IPS DF 19.7 (cell line): ENCODE results near the gene SLC29A3.
"Not testable (repeated sequence)": the region's sequence is repeated elsewhere in the genome, so short reads cannot be mapped to it uniquely, and the experiment has no call there.

Experiments used
- DNase-seq: peaks from one replicate; pipeline ENCODE4 v3.0.0-alpha.2; 2013; ENCODE audit warnings: low read depth, low spot score

SLC29A3 gene

DNA sequence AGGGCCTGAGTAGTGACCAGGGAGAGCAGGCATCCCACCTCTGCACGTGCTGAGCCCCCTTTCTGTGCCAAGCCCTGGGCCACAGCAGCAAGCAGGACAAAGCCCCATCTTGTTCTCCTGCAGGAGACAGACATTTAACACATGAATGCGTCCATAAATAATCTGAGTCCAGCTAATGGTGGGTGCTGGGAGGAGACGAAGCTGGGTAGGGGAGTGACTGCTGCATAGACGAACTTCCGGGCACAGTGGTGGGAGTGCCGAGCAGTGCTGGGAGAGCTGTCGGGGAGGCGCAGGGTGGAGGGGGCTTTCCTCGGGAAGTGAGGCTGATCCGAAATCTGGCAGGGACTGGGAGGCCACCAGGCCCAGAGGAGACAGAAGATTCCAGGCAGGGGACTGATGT lies 35.2 kb upstream of the SLC29A3 start:
- DNase-seq, result no peak

DNA sequence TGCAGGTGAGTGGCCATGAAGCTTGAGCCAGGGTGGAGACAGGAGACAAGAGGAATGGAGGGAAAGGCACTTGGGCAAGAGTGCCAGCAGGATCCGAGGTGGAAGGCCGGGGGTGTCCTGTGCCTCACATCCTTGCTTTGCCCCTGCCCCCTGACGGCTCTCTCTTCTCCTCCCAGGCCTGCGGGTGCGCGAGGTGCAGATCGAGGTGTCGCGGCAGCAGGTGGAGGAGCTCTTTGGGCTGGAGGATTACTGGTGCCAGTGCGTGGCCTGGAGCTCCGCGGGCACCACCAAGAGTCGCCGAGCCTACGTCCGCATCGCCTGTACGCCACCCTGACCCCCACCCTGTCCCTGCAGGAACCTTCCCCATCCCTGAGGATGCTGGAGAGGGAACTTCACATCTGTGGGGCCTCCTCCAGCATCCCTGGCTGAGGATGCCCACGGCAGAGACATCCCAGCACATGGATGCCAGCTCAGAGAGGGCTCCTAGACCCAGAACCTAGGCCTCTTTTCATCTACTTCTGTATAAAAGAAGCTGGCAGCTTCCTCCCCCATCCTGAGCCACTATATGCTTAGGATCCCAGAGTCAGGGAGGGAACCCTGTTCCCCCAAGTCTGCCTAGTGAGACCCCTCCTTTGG lies 34.4 kb upstream of the SLC29A3 start:
- DNase-seq, result no peak

DNA sequence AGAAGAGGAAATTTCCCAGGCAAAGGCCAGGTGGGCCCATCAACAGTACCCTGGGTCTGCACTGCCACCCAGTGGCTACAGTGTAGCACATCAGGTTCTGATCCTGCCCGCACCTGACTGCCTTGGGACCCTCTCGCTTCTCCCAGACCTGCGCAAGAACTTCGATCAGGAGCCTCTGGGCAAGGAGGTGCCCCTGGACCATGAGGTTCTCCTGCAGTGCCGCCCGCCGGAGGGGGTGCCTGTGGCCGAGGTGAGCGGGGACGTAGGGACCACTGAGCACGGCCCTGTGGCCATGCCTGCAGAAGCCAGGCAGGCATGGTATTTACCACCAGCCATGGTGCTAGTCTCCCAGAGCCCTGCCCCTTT lies 33.9 kb upstream of the SLC29A3 start:
- DNase-seq, result no peak

DNA sequence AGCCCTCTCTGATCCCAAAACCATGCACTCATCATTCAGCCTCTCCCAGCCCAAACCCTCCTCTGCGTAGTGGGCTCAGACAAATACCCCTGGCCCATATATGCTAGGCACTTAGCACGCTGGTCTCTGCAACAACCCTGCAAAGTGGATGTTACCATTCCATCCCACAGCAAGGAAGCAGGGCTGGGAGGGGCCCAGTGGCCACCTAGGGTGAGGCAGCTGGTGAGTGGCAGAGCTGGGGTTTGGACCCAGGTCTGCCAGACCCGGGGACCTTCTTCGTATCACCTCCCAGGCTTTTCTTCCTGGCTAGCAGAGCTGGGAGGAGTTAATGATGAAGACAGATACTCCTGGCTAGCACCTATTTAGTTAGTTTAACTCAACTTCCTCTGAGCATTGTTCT lies 33.1 kb upstream of the SLC29A3 start:
- no peak for DNase-seq

DNA sequence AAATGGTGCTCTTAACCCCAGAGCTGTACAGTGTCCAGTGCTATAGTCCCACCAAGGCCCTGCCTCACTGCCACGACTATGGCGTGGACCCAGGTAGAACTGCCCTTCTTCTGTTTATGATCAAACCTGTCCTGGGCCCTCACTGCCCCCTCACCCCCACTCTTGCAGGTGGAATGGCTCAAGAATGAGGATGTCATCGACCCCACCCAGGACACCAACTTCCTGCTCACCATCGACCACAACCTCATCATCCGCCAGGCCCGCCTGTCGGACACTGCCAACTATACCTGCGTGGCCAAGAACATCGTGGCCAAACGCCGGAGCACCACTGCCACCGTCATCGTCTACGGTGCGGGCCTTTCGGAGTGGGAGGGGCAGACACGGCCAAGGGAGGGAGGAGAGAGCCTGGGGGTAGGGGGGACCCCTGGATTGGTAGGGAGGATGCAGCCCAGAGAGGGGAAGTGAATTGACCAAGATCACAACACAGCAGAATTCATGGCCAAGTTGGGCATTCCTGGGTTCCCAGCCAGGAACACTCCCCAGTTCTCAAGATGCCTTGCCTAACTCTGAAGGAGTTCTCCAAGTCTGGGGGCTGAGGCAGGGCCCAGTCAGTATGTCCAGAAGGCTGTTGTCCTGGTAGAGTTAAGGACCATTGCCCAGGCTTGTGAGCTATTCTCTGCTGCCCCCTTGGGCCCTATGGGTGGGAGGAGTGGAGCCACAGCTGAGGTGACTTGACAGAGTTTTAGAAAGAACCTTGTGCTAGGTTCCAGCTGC lies 32.4 kb upstream of the SLC29A3 start:
- no peak for DNase-seq

DNA sequence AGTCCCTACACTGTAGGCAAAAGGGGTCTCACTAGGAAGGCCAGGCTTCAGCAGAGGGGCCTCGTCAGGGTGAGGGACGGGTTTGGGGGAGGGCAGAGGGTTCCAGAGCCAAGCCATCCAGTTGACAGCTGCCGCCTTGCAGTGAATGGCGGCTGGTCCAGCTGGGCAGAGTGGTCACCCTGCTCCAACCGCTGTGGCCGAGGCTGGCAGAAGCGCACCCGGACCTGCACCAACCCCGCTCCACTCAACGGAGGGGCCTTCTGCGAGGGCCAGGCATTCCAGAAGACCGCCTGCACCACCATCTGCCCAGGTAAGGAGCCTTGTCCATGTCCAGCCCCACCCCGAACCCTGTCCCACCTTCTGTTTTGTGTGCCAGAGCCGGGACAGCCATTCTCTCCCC lies 31.6 kb upstream of the SLC29A3 start:
- DNase-seq, result no peak

DNA sequence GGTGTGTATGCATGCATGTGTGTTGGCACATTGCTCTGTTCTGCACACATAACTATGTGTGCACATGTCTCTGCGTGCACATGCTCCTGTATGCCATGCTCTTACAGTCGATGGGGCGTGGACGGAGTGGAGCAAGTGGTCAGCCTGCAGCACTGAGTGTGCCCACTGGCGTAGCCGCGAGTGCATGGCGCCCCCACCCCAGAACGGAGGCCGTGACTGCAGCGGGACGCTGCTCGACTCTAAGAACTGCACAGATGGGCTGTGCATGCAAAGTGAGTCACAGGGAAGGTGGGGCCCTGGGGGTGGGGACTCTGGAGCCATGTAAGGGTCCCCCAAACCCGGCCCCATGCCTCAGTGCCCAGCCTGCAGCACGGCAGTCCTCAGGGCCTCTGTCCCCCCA lies 30.6 kb upstream of the SLC29A3 start:
- DNase-seq, result no peak

DNA sequence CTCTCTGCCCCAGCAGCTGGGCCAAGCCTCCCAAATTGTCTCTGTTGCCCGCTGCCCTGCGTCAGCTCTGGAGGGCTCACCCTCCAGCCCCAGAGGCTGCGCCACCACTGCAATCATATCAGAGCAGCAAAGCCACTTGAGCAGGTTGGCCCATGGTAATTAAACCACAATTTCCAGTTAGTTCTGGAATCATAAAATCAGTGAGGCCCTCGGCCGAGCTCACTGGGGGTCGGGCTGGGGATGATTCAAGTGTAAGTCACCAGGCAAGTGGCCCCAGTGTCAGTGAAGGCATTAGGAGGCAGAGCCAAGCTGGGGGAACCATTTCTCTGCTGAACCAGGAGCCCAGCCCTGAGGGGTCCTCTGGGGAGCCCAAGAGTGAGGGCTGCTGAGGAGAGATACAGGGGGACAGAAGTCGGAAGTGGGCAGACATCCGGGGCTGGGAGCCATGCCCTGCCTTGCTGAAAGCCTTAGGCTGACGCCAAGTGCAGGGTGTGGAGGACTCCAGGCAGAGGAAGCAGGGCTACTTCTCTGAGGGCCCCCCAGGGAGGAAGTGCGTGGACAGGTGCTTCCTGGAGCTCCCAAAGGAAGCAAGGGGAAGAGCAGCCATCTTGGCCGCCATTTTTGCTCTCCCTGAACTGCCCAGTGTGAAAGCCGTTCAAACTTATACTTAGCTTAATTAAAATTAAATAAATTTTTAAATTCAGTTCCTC lies 29.5 kb upstream of the SLC29A3 start:
- DNase-seq, result no peak

DNA sequence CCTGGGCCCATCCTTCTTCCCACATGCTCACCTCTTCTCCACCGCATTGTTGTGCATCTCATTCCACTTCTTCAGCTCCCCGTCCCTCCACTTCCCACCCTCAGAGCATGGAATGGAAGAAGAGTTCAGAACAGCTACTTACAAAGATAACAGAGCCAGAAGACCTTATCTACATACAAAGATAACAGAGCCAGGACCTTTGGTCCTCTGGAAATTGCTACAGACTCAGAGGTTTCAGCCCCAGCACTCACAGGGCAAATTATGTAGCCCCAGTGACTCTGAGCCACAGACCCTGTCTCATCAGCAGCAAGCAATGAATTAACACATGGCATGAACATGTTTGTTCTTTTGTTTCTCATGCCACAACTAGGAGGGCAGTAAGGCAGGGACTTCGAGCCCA lies 28.7 kb upstream of the SLC29A3 start:
- no peak for DNase-seq

DNA sequence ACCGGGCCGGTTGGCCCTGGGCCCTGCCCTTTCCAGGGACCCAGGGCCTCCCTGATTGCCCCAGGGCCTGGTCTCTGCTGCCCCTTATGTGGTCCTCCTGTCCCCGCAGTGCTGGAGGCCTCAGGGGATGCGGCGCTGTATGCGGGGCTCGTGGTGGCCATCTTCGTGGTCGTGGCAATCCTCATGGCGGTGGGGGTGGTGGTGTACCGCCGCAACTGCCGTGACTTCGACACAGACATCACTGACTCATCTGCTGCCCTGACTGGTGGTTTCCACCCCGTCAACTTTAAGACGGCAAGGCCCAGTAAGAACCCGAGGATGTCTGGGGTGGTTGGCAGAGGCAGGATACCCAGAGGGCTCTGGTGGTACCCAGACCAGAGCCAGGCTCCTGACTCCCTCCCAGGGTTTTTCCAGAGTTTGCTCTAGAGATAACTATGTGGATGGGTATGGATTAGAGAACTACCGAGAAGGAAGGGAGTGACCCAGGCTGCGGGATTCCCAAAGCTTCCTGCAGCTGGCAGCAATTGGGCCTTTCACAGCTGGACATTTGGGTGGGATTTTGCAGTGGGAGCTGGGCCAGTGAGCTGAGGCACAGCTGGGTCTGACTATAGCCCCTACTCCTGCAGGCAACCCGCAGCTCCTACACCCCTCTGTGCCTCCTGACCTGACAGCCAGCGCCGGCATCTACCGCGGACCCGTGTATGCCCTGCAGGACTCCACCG lies 28.1 kb upstream of the SLC29A3 start:
- DNase-seq, result no peak

DNA sequence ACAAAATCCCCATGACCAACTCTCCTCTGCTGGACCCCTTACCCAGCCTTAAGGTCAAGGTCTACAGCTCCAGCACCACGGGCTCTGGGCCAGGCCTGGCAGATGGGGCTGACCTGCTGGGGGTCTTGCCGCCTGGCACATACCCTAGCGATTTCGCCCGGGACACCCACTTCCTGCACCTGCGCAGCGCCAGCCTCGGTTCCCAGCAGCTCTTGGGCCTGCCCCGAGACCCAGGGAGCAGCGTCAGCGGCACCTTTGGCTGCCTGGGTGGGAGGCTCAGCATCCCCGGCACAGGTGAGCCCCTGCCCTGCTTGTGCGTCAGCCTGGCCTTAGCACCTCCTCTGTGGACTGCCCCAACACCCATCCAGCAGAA lies 27.5 kb upstream of the SLC29A3 start:
- DNase-seq, result no peak

DNA sequence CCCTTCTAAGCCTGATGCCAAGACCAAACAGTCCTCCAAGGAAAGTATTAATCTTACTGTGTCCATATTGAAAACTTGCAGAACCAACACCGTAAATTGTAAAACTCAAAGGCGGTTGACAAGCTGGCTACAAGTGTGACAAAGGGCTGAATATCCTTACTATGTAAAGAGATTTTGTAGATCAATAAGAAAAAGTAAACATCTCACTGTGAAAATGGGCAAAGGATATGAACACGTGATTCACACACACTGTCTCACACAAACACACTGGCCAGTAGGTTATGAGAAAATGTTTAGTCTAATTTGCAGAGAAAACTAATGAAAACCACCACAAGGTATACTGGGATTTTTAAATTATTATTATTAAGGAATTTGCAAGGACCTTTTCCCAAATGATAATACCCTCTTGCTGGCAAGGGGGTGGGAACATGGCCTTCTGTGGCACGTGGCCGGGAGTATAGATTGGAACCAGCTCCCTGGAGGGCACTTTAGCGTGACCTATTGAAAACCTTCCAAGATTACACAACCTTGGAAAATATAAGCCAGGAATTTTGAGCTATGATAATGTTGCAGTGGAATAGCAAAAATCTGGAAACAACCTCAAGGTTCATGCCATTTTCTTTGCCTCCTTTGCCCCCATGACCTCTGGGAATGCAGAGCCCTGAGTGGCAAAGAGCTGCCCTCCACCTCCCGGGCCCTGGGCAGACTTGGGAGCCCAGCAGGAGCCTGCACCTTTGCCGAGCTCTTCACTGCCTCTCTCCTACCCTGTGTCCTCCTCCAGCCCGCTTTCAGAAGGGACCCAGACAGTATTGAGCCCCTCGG lies 26.2 kb upstream of the SLC29A3 start:
- DNase-seq, result no peak

DNA sequence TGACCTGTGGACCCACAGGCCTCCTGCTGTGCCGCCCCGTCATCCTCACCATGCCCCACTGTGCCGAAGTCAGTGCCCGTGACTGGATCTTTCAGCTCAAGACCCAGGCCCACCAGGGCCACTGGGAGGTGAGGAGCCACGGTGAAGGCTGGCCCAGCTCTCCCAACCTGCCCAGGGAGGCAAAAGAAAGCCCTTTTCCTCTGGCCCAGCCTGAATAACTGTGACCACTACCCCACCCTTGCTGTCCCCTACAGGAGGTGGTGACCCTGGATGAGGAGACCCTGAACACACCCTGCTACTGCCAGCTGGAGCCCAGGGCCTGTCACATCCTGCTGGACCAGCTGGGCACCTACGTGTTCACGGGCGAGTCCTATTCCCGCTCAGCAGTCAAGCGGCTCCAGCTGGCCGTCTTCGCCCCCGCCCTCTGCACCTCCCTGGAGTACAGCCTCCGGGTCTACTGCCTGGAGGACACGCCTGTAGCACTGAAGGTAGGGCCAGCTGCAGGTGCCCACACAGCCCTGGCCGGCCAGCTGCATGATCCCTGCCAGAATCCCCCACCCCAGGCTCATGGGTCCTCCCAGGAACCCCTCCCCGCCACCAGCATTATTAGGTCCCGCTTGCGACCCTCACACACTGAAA lies 25.5 kb upstream of the SLC29A3 start:
- DNase-seq, result no peak

DNA sequence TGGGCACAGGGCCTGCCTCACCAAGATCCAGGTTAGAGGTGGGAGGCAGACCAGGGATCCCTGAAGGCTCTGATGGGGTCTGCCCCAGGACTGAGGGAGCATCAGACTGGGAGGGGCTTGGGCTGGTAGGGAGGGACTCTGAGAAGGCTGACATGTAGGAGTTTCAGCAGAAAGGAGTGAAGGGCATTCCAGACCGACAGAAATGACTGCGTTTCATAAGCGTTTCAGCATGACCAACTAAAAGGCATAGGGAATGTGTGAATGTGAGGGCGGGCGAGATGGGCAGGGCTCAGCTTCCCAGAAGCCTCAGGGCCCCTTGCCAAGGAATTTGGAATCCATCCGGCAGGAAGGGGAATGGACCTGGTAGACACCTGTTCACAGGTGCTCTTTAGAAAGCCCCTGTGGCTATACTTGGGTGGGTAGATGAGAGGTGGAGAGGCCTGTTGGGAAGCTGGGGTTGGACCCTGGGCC lies 24.9 kb upstream of the SLC29A3 start:
- no peak for DNase-seq

DNA sequence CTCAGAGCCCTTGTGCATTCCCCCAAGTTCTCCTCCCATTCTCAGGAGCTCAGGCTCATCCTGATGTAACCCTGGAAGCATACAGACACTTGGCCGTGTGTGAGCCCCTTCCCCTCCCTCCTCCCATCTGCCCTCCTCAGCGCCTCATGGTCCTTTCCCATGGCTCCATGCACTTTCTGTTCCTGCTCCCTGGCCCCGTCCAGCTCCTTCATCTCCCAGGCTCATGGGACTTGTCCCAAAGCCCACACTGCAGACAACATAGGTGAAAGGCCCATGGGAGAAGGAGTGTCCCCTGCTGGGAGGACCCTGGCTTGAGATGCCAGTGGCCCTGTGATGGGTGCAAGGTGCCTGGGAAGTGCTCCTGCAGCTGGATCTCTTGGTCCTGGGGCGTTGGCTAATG lies 24.2 kb upstream of the SLC29A3 start:
- no peak for DNase-seq

DNA sequence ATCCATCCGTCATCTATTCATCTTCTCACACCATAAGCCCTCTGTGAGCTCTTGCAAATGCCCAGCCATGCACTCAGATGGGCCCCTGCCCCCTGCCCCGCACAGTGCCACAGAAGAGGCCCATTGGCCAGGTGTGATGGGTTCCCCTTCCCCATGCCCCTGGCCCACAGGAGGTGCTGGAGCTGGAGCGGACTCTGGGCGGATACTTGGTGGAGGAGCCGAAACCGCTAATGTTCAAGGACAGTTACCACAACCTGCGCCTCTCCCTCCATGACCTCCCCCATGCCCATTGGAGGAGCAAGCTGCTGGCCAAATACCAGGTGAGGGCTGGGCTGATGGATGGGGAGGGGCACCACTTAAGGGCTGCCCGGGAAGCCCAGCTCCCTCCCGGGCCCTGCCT lies 23.4 kb upstream of the SLC29A3 start:
- no peak for DNase-seq

DNA sequence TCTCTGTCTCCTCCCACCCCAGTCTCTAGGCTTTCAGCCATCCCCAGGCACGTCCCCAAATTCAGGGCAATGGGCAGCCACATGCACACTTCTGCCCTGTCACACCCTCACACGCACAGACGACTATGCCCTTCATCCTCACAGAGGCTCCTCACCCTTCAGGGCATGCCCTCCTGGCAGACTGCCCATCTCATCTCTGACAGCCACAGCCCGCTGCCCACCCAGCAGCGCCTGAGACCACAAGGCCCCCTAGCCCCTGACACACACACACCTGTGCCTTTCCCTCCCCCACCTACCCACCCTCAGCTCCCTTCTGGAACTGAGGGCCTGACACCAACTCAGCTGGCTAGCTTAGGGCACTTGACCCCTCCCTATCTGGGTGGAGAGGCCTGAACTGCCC lies 23.0 kb upstream of the SLC29A3 start:
- DNase-seq, result no peak

DNA sequence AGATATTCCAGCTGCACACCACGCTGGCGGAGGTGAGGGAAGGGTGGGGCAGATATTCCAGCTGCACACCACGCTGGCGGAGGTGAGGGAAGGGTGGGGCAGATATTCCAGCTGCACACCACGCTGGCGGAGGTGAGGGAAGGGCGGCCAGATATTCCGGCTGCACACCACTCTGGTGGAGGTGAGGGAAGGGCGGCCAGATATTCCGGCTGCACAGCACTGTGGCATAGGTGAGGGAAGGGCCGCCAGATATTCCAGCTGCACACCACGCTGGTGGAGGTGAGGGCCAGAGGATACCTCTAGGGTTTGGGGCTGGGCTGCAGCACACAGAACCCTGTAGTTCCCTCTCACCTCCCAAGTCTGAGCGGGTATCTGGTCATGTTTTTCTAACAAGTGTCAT lies 22.2 kb upstream of the SLC29A3 start:
- not testable (repeated sequence) for DNase-seq

DNA sequence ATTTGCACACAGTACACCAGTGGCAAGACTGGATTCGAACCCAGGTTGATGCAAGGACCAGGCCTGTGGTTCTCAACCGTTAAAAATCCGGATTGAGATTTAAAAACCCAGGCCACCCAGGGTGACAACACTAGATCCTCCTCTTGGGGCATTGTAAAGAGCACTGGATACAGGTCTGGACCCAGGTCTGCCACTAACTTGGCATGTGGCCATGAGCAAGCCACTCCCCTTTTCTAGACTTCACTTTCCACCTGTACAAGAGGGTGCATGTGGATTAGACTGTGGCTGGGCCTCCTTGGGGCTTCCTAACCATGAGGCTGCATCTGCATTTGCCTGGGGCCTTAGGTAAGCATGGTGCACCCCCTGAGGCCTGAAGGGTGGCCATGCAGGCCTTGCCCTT lies 21.7 kb upstream of the SLC29A3 start:
- no peak for DNase-seq

DNA sequence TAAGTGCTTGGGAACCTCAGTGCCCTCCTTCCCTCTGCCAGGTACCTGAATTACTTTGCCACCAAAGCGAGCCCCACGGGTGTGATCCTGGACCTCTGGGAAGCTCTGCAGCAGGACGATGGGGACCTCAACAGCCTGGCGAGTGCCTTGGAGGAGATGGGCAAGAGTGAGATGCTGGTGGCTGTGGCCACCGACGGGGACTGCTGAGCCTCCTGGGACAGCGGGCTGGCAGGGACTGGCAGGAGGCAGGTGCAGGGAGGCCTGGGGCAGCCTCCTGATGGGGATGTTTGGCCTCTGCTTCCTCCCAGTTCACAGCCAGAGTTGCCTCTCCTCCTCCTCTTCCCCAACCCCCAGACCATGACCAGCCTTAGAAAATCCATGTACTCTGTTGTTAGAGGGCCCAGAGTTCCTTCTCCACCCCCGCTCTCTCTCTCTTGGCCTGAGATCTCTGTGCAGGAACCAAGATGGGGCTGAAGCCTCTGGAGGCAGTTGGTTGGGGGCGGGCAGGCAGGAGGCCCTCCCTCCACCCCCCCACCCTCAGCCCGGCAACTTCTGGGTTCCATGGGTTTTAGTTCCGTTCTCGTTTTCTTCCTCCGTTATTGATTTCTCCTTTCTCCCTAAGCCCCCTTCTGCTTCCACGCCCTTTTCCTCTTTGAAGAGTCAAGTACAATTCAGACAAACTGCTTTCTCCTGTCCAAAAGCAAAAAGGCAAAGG lies 19.8 kb upstream of the SLC29A3 start:
- DNase-seq, result no peak
